ENCODE measurements around the gene ABLIM2.

ABLIM2 gene

DNA sequence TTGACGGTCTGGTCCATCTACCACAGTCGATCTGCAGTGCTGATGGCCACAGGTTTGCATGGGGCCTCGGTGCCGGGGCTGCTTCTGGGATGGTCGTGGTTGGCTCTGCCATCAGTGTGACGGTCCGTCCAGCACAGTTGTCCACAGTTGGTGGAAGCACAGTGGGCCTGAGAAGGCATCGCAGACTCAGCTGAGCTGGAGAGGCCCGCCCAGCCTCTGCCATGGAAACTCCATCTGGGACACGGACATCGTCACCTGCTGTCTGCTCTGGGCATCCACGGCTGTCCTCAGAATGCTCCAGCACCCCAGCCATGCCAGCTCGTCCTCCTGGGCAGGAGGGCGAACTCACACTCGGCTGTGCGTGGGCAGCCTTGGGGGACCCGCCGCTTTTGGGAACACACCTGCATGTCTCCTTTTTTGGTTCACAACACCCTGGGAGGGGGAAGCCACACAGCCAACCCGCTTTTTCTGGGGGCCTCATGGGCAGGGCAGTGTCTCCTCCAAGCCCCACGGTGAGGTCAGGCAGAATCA lies 33.0 kb downstream of the ABLIM2 start:
- TF ChIP-seq, protein P1, sequence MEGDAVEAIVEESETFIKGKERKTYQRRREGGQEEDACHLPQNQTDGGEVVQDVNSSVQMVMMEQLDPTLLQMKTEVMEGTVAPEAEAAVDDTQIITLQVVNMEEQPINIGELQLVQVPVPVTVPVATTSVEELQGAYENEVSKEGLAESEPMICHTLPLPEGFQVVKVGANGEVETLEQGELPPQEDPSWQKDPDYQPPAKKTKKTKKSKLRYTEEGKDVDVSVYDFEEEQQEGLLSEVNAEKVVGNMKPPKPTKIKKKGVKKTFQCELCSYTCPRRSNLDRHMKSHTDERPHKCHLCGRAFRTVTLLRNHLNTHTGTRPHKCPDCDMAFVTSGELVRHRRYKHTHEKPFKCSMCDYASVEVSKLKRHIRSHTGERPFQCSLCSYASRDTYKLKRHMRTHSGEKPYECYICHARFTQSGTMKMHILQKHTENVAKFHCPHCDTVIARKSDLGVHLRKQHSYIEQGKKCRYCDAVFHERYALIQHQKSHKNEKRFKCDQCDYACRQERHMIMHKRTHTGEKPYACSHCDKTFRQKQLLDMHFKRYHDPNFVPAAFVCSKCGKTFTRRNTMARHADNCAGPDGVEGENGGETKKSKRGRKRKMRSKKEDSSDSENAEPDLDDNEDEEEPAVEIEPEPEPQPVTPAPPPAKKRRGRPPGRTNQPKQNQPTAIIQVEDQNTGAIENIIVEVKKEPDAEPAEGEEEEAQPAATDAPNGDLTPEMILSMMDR (IDR thresholded peaks at IDR 0.05; ENCODE audit: low read depth, low read length) = no peak
- no peak overlapping the region for H3K4me3 ChIP-seq (ENCODE audit: low read depth, low read length)

DNA sequence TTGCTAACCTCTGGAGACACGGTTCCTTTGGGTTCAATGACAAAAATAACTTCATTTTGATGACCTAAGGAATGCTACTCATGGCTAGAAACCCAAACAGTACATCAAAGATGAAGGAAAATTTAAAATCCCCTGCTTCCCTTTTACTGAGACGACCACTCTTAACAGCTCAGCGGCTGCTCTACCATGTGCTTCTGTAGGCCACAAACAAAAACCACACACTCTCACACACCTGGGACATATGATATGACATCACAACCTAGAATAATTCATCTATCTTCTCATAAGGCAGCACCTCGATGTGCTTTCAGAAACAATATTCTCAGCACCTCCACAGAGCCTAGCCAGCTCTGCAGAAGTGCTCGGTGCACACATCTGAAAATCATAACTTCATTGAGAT lies 34.7 kb downstream of the ABLIM2 start:
- TF ChIP-seq, protein P1 (IDR thresholded peaks at IDR 0.05; ENCODE audit: low read depth, low read length) = no peak
- no peak overlapping the region for H3K4me3 ChIP-seq (ENCODE audit: low read depth, low read length)

DNA sequence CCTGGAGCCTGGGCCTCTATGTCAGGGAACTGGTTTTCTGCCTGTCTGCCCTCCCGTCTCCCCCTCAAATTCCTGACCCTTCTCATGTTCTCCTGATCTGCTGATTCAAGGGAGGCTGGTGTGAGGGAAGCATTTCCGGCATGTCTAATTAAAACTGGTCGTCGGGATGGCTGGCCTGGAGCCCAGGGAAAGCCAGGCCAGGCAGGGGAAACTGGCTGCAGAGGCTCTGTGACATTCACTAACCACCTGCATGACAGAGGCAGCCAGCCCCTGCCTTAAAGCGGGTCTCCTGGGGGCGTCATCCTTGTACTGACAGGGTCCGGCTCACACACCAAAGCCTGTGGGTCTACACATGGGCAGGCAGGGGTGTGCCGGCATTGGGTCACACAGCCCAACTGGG lies 35.2 kb downstream of the ABLIM2 start:
- TF ChIP-seq, protein P1 (IDR thresholded peaks at IDR 0.05; ENCODE audit: low read depth, low read length) = no peak

DNA sequence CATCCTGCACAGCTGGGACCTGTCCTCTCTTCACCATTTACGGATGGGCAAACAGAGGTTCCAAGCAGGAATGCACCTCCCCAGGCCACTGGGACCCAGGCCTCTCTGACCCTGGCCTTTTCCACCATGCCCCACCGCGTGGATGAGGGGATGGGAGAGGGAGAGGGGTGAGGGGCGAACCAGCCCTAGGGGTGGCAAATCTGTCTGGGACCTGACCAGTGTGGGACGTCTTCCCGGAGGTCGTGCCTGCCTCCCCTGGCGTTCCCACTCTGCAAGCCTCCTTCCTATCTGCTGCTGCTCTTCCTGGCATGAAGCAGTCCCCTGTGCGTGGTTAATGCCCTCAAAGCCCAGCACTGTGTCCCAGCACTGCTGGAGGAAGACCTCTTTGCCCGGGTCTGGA lies 35.9 kb downstream of the ABLIM2 start:
- TF ChIP-seq, protein P1 (IDR thresholded peaks at IDR 0.05; ENCODE audit: low read depth, low read length) = no peak

More for the DNA sequence above, 35.2 kb downstream of the ABLIM2 start:
- no peak overlapping the region for H3K4me3 ChIP-seq (ENCODE audit: low read depth, low read length)

DNA sequence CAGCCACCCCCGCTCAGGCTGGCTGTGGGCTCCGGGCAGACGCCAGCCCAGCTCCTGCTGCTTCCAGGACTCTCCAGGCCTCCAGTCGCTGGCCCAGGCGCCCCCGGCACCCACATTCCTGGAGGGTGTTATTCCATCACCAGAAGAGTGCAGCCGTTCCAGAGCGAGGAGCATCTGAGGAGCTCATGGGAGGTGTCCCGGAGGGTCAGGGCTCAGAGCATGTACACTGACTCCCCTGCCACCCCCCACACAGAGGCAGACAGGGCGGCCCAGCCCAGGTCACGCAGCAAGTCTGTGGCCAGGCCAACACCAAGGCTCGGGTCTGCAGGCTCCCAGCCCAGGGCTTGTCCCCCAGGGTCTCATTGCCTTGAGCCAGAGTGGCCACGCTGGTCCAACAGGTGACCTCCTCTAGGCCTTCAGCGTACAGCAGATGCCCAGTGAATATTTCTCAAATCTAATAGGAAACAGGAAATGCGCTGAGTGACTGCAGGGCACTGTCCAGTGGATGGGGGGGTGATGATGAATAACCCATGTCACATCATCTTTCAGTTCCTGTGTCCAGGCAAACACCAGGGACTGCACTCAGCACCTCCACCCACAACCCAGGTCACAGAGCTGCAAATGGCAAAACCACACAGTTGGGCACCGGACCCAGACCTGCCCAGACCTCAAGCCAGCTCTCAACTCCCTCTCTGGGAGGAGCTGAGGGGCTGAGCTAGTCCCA lies 37.2 kb downstream of the ABLIM2 start:
- TF ChIP-seq, protein P1 (IDR thresholded peaks at IDR 0.05; ENCODE audit: low read depth, low read length) = no peak
- no peak overlapping the region for H3K4me3 ChIP-seq (ENCODE audit: low read depth, low read length)

More for the DNA sequence above, 35.9 kb downstream of the ABLIM2 start:
- H3K4me3 ChIP-seq (ENCODE audit: low read depth, low read length) = no peak overlapping the region

DNA sequence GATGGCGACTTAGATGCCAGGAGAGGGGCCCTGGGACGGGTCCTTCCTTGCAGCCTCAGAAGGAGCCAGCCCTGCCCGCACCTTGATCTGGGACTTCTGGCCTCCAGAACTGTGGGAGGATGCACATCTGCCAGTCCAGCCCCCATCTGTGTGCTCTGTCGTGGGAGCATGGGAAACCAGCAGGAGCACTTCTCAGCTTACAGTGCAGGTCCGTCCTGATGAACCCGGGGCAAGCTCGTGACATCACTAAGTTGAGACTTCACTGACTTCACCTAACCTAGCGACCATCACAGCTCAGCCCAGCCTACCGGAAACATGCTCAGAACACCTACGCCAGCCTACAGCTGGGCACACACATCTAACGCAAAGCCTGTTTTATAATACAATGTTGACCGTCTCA lies 38.1 kb downstream of the ABLIM2 start:
- TF ChIP-seq, protein P1 (IDR thresholded peaks at IDR 0.05; ENCODE audit: low read depth, low read length) = no peak
- no peak overlapping the region for H3K4me3 ChIP-seq (ENCODE audit: low read depth, low read length)

DNA sequence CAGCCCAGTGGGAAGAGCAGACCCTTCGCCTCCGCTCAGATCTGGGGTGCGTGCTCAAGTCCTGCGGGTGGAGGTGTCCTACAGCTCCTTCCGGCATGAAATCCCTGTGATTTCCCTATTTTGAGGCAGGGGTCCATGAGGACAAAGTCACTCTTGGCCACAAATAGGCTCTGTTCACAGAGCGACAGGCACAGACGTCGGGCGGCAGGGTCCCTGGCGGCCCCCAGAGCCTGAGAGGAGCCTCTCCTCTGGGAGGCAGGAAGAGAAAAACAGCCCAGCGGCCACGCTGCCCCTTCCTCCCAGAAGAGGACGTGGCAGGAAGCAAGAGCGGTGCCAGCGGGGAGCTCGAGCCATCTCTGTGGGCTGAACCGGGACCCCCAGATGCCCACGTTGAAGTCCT lies 38.7 kb downstream of the ABLIM2 start:
- no peak overlapping the region for H3K4me3 ChIP-seq (ENCODE audit: low read depth, low read length)
- TF ChIP-seq, protein P1 (IDR thresholded peaks at IDR 0.05; ENCODE audit: low read depth, low read length) = no peak
